CD14-positive monocyte (primary cell): Measurements from ENCODE around the gene TARBP1. TPM values are rescaled to one million over a fixed set of nuclear protein-coding genes. Genes with fewer than 3 reads are reported as not detected.

Source experiments
- DNase-seq, 3 donors: peaks; one replicate each; pipeline ENCODE4 v3.0.0-alpha.2; 2011 to 2022
- H2AFZ ChIP-seq: 2 replicates; pipeline ENCODE4 v1.6.0; 2012; ENCODE audit warnings: mild to moderate bottlenecking, low read depth, low read length, inconsistent platforms; ENCODE audit not compliant: insufficient read depth, poor library complexity, severe bottlenecking
- H3K27ac ChIP-seq, 2 donors: 1 replicate in 1 of 2; 2 replicates in 1 of 2; pipeline ENCODE4 v1.5.1; 2012 to 2013; ENCODE audit warnings: low read length in 2 of 2, control low read depth in 1 of 2, inconsistent platforms in 1 of 2, low read depth in 1 of 2, mild to moderate bottlenecking in 1 of 2
- H3K27me3 ChIP-seq, 2 donors: one replicate each; pipeline versions ENCODE4 v1.6.0 to v1.6.1; 2011 to 2013; ENCODE audit warnings: low read length in 2 of 2; ENCODE audit not compliant: control insufficient read depth in 2 of 2, insufficient read depth in 2 of 2
- H3K36me3 ChIP-seq, 2 donors: replicated peaks in 1 of 2; 1 replicate in 1 of 2; 2 replicates in 1 of 2; pipeline versions ENCODE4 v1.5.1 to v1.6.1; 2012 to 2013; ENCODE audit warnings: low read length in 2 of 2, control low read depth in 1 of 2, inconsistent platforms in 1 of 2, mild to moderate bottlenecking in 1 of 2; ENCODE audit not compliant: insufficient read depth in 2 of 2, control insufficient read depth in 1 of 2
- H3K4me1 ChIP-seq, 2 donors: 1 replicate in 1 of 2; 2 replicates in 1 of 2; pipeline versions ENCODE4 v1.5.1 to v1.6.1; 2012 to 2013; ENCODE audit warnings: low read length in 2 of 2, control low read depth in 1 of 2, inconsistent platforms in 1 of 2, mild to moderate bottlenecking in 1 of 2, moderate library complexity in 1 of 2; ENCODE audit not compliant: insufficient read depth in 2 of 2, control insufficient read depth in 1 of 2
- H3K4me2 ChIP-seq: replicated peaks from 2 replicates; pipeline ENCODE3; 2012; ENCODE audit warnings: low read length, moderate library complexity, mild to moderate bottlenecking; ENCODE audit not compliant: poor library complexity, severe bottlenecking; ENCODE audit errors: extremely low read depth
- H3K4me3 ChIP-seq, 3 experiments: fragments of 200-600 bp in 1 of 3; sonication (generic) in 1 of 3; replicated peaks in 1 of 3; 1 replicate in 2 of 3; 2 replicates in 1 of 3; pipeline ENCODE4 v1.5.1; 2011 to 2013; ENCODE audit warnings: low read length in 3 of 3, mild to moderate bottlenecking in 3 of 3, control low read depth in 2 of 3, low read depth in 2 of 3, inconsistent platforms in 1 of 3, moderate library complexity in 1 of 3
- H3K79me2 ChIP-seq: 2 replicates; pipeline ENCODE4 v1.6.0; 2012; ENCODE audit warnings: mild to moderate bottlenecking, control low read depth, inconsistent platforms, low read length, moderate library complexity; ENCODE audit not compliant: insufficient read depth
- H3K9ac ChIP-seq: 2 replicates; pipeline ENCODE4 v1.6.0; 2017; ENCODE audit warnings: low read length, mild to moderate bottlenecking; ENCODE audit not compliant: insufficient read depth, poor library complexity, severe bottlenecking
- H3K9me3 ChIP-seq, 2 donors: replicated peaks in 1 of 2; 1 replicate in 1 of 2; 2 replicates in 1 of 2; pipeline versions ENCODE4 v1.5.1 to v1.6.1; 2012 to 2013; ENCODE audit warnings: low read length in 2 of 2, control low read depth in 1 of 2; ENCODE audit not compliant: control insufficient read depth in 1 of 2, insufficient read depth in 1 of 2
- H4K20me1 ChIP-seq: 2 replicates; pipeline ENCODE4 v1.6.0; 2012; ENCODE audit warnings: mild to moderate bottlenecking, low read length, control low read depth, moderate library complexity; ENCODE audit not compliant: insufficient read depth
- H3K27ac Mint-ChIP-seq, 7 donors: one replicate each; pipeline ENCODE4 v1.8.0; 2020; ENCODE audit warnings: mild to moderate bottlenecking in 7 of 7, mixed read lengths in 7 of 7, moderate library complexity in 6 of 7, inconsistent platforms in 2 of 7
- H3K27me3 Mint-ChIP-seq, 3 donors: one replicate each; pipeline ENCODE4 v1.8.0; 2021 to 2022; ENCODE audit warnings: low read depth in 3 of 3, mild to moderate bottlenecking in 3 of 3, mixed read lengths in 3 of 3, moderate library complexity in 3 of 3, inconsistent platforms in 1 of 3
- H3K36me3 Mint-ChIP-seq, 2 donors: one replicate each; pipeline ENCODE4 v1.8.0; 2020; ENCODE audit warnings: mixed read lengths in 2 of 2, inconsistent platforms in 1 of 2, mild to moderate bottlenecking in 1 of 2
- H3K4me1 Mint-ChIP-seq: one replicate; pipeline ENCODE4 v1.8.0; 2020; ENCODE audit warnings: mild to moderate bottlenecking, mixed read lengths
- H3K4me3 Mint-ChIP-seq, 2 donors: one replicate each; pipeline ENCODE4 v1.8.0; 2020; ENCODE audit warnings: mild to moderate bottlenecking in 2 of 2, mixed read lengths in 2 of 2, moderate library complexity in 1 of 2
- H3K9me3 Mint-ChIP-seq, 7 donors: one replicate each; pipeline ENCODE4 v1.8.0; 2020 to 2022; ENCODE audit warnings: mixed read lengths in 7 of 7, mild to moderate bottlenecking in 6 of 7, moderate library complexity in 6 of 7, inconsistent platforms in 2 of 7
- CTCF ChIP-seq: fragments of 200-600 bp; IDR thresholded peaks from one replicate; pipeline ENCODE4 v1.8.0; 2022; ENCODE audit warnings: antibody characterized with exemption, mild to moderate bottlenecking
- WGBS: methylation state at CpG from one replicate; pipeline ENCODE4 v1.1.5; 2013; ENCODE audit warnings: missing lambda C conversion rate; ENCODE audit not compliant: insufficient coverage; 5-methylcytosine and 5-hydroxymethylcytosine counted together
- intact Hi-C, 2 donors: fragments of 100-400 bp; cut with micrococcal nuclease; formaldehyde crosslinking; loops; one replicate each; pipeline versions ENCODE4 v1.15.0 to v1.15.1; 2023
- polyA plus RNA-seq, 3 donors: library from polyadenylated mRNA; depleted of rRNA in 1 of 3; unstranded in 2 of 3; stranded (reverse) in 1 of 3; fragments of 300-500 nt in 2 of 3; fragments of >200 nt in 1 of 3; fragmentation: Illumina TruSeq in 2 of 3; gene quantifications; 1 replicate in 2 of 3; 2 replicates in 1 of 3; pipeline ENCODE4 v1.2.3, GENCODE V29; 2012 to 2021

TARBP1 gene
- polyA plus RNA-seq, 3 donors, result 1.4 to 30.9 (median 3.2) TPM

GRCh38 chr1:234526922-234527321 is 47.9 kb upstream of the TARBP1 start:
- Mint-ChIP-seq H3K9me3 (no peaks in the 10 kb centered on the region), H3K36me3 (no peaks in the 10 kb centered on the region), H3K27me3 (peaks cover 0 to 2% (median 2%) of the 10 kb centered on the region in 3 donors), H3K27ac (no peak overlapping the region), H3K4me1 (peaks cover 49% of the 10 kb centered on the region), H3K4me3 (no peak overlapping the region)
- H3K9me3 ChIP-seq, result no peaks in the 10 kb centered on the region
- WGBS, result no CpG with 5 or more reads among the region's 3 CpGs
- H3K4me2 ChIP-seq, result no peak overlapping the region
- no peaks in the 10 kb centered on the region for H3K36me3 ChIP-seq
- H3K4me3 ChIP-seq, result no peak overlapping the region
- no peaks in the 10 kb centered on the region for H4K20me1 ChIP-seq
- no peak overlapping the region for H3K9ac ChIP-seq
- intact Hi-C loops, result no loop called here
- H3K27ac ChIP-seq, result no peak overlapping the region
- no peak for TF ChIP-seq CTCF
- H2AFZ ChIP-seq, result no peak overlapping the region
- DNase-seq, result no peak
- peaks cover 77 to 78% of the 10 kb centered on the region in 2 donors for H3K4me1 ChIP-seq
- no peaks in the 10 kb centered on the region for H3K79me2 ChIP-seq
- no peaks in the 10 kb centered on the region for H3K27me3 ChIP-seq

GRCh38 chr1:234525099-234525799 is 46.3 kb upstream of the TARBP1 start:
- H3K9ac ChIP-seq, result no peak overlapping the region
- no peak for TF ChIP-seq CTCF
- H3K27ac Mint-ChIP-seq, result peak overlapping the region; percentile 79 to 94 (median 92)
- peak overlapping the region in 1 of 2 donors; percentile 19 for H3K4me3 Mint-ChIP-seq
- no peaks in the 10 kb centered on the region for H4K20me1 ChIP-seq
- no peaks in the 10 kb centered on the region for H3K79me2 ChIP-seq
- intact Hi-C loops, result no loop called here
- H3K27me3 Mint-ChIP-seq, result peaks cover 0 to 2% (median 0%) of the 10 kb centered on the region in 3 donors
- no peaks in the 10 kb centered on the region for H3K36me3 ChIP-seq
- peak in 2 of 3 donors; percentile 69 to 70 for DNase-seq
- H3K9me3 Mint-ChIP-seq, result no peaks in the 10 kb centered on the region
- 0% methylated on average over 1 of the region's 5 CpGs for WGBS
- peak overlapping the region; percentile 35 to 63 for H3K27ac ChIP-seq
- no peak overlapping the region for H2AFZ ChIP-seq
- H3K4me1 Mint-ChIP-seq, result peaks cover 53% of the 10 kb centered on the region
- H3K27me3 ChIP-seq, result no peaks in the 10 kb centered on the region
- H3K4me1 ChIP-seq, result peaks cover 83 to 84% of the 10 kb centered on the region in 2 donors
- no peaks in the 10 kb centered on the region for H3K9me3 ChIP-seq
- H3K36me3 Mint-ChIP-seq, result no peaks in the 10 kb centered on the region
- peak overlapping the region; percentile 49 for H3K4me2 ChIP-seq
- H3K4me3 ChIP-seq, result peak overlapping the region in 1 of 3 experiments; percentile 32
